Endothelial cell of umbilical vein (primary cell): ENCODE measurements around the gene CYTH2. TPM values are rescaled to one million over a fixed set of nuclear protein-coding genes. Genes with fewer than 3 reads are reported as not detected.

ENCODE experiments used
- BruUV-seq: library from RNA; stranded (reverse); fragments of 400-500 nt; replicated peaks from 2 replicates; lab custom pipeline; 2021; lab: Mats Ljungman, UMichigan
- CTCF ChIA-PET: fragments of 300-600, 350-600 bp; sonication (Branson Sonifier 250); formaldehyde crosslinking; loops from one replicate; lab custom pipeline; 2021; ENCODE audit warnings: antibody characterized with exemption, inconsistent platforms; lab: Charles Lee
- POLR2A ChIA-PET: fragments of 300-600, 350-600 bp; sonication (Branson Sonifier 250); formaldehyde crosslinking; loops from one replicate; lab custom pipeline; 2021; ENCODE audit warnings: antibody characterized with exemption, inconsistent platforms; lab: Charles Lee
- DNase-seq: peaks from one replicate; pipeline ENCODE4 v3.0.0-alpha.2; 2011; ENCODE audit warnings: low read depth, low spot score
- FAIRE-seq: peaks from 2 replicates; lab custom pipeline; 2011; peaks lifted over from hg19 to GRCh38; lab: Jason Lieb, UNC
- H2AFZ ChIP-seq: 2 replicates; pipeline ENCODE4 v1.6.0; 2012; ENCODE audit warnings: low read depth, low read length, control low read depth, inconsistent platforms
- H3K27ac ChIP-seq: 2 replicates; pipeline ENCODE4 v1.5.1; 2011; ENCODE audit warnings: low read depth, mild to moderate bottlenecking, control low read depth, low read length, moderate library complexity; ENCODE audit not compliant: insufficient read depth
- H3K27me3 ChIP-seq, 2 experiments: 2 replicates each; pipeline versions ENCODE4 v1.6.0 to v1.6.1; 2011; ENCODE audit warnings: low read length in 2 of 2, mixed read lengths in 1 of 2; ENCODE audit not compliant: control insufficient read depth in 2 of 2, insufficient read depth in 2 of 2
- H3K36me3 ChIP-seq, 2 experiments: 2 replicates in 1 of 2; 3 replicates in 1 of 2; pipeline ENCODE4 v1.5.1; 2011; ENCODE audit warnings: low read length in 2 of 2, mild to moderate bottlenecking in 1 of 2, moderate library complexity in 1 of 2; ENCODE audit not compliant: control insufficient read depth in 2 of 2, insufficient read depth in 2 of 2; ENCODE audit errors: extremely low read depth in 1 of 2
- H3K4me1 ChIP-seq: 3 replicates; pipeline ENCODE4 v1.5.1; 2011; ENCODE audit warnings: mild to moderate bottlenecking, low read length; ENCODE audit not compliant: control insufficient read depth, insufficient read depth; ENCODE audit errors: extremely low read depth
- H3K4me2 ChIP-seq: 2 replicates; pipeline ENCODE4 v1.6.1; 2011; ENCODE audit warnings: low read length, control low read depth, mixed read lengths; ENCODE audit not compliant: insufficient read depth
- H3K4me3 ChIP-seq, 3 experiments: fragments of 200-600 bp in 1 of 3; sonication (generic), shearing (Covaris generic) in 1 of 3; replicated peaks in 1 of 3; 2 replicates each; pipeline ENCODE4 v1.5.1; 2011 to 2016; ENCODE audit warnings: control low read depth in 3 of 3, low read length in 3 of 3, mild to moderate bottlenecking in 2 of 3, inconsistent platforms in 1 of 3, low read depth in 1 of 3, moderate library complexity in 1 of 3; ENCODE audit not compliant: insufficient read depth in 1 of 3
- H3K79me2 ChIP-seq: 2 replicates; pipeline ENCODE4 v1.6.0; 2012; ENCODE audit warnings: low read length, inconsistent platforms; ENCODE audit not compliant: control insufficient read depth, insufficient read depth
- H3K9ac ChIP-seq: replicated peaks from 2 replicates; pipeline ENCODE3; 2011; ENCODE audit warnings: low read length, control low read depth; ENCODE audit not compliant: insufficient read depth; ENCODE audit errors: extremely low read depth
- H3K9me1 ChIP-seq: replicated peaks from 3 replicates; pipeline ENCODE4 v1.6.0; 2011; ENCODE audit warnings: mild to moderate bottlenecking, low read length; ENCODE audit not compliant: control insufficient read depth, insufficient read depth; ENCODE audit errors: extremely low read depth
- H3K9me3 ChIP-seq: replicated peaks from 2 replicates; pipeline ENCODE4 v1.5.1; 2012; ENCODE audit warnings: low read length, inconsistent platforms; ENCODE audit not compliant: control insufficient read depth, insufficient read depth
- H4K20me1 ChIP-seq: replicated peaks from 2 replicates; pipeline ENCODE3; 2011; ENCODE audit warnings: mild to moderate bottlenecking, low read length; ENCODE audit not compliant: control insufficient read depth, insufficient read depth; ENCODE audit errors: extremely low read depth
- CTCF ChIP-seq, 2 donors: IDR thresholded peaks; 1 replicate in 1 of 2; 2 replicates in 1 of 2; pipeline ENCODE4 v1.5.1; 2011; ENCODE audit warnings: low read length in 2 of 2, mild to moderate bottlenecking in 2 of 2, moderate library complexity in 2 of 2, control low read depth in 1 of 2, inconsistent platforms in 1 of 2, low read depth in 1 of 2; ENCODE audit not compliant: insufficient read depth in 1 of 2; ENCODE audit errors: extremely low read depth in 1 of 2
- EZH2 ChIP-seq: IDR thresholded peaks from 2 replicates; pipeline ENCODE4 v1.6.1; 2012; ENCODE audit warnings: borderline replicate concordance, low read depth, mild to moderate bottlenecking, moderate library complexity, low read length, inconsistent platforms; ENCODE audit not compliant: severe bottlenecking
- FOS ChIP-seq: IDR thresholded peaks from 2 replicates; pipeline ENCODE4 v1.6.1; 2011; ENCODE audit warnings: mild to moderate bottlenecking, low read length, moderate library complexity, borderline replicate concordance; ENCODE audit not compliant: insufficient read depth
- GATA2 ChIP-seq: IDR thresholded peaks from 2 replicates; pipeline ENCODE4 v1.7.0; 2011; ENCODE audit warnings: low read depth, mild to moderate bottlenecking, moderate library complexity, mixed read lengths, low read length; ENCODE audit not compliant: insufficient read length, insufficient read depth
- MYC ChIP-seq: IDR thresholded peaks from one replicate; pipeline ENCODE4 v1.6.1; 2011; ENCODE audit warnings: mild to moderate bottlenecking, low read depth, low read length
- POLR2A ChIP-seq: IDR thresholded peaks from 2 replicates; pipeline ENCODE4 v1.6.1; 2012; ENCODE audit warnings: low read depth, mild to moderate bottlenecking, control low read depth, low read length
- POLR2AphosphoS5 ChIP-seq: IDR thresholded peaks from 2 replicates; pipeline ENCODE4 v1.6.1; 2012; ENCODE audit warnings: low read depth, mild to moderate bottlenecking, control low read depth, low read length, moderate library complexity; ENCODE audit not compliant: insufficient read depth
- dilution Hi-C: fragments of 300-500 bp; cut with MboI; formaldehyde crosslinking; loops from one replicate; pipeline ENCODE4 v1.15.0; 2019; ENCODE audit warnings: low sequenced_read_pairs; ENCODE audit not compliant: extremely low pct_ligation_motif_present
- intact Hi-C: fragments of 100-400 bp; cut with micrococcal nuclease; formaldehyde crosslinking; loops from one replicate; pipeline ENCODE4 v1.10.0; 2022
- polyA plus RNA-seq, 4 experiments: library from polyadenylated mRNA; depleted of rRNA in 3 of 4; stranded (reverse) in 3 of 4; unstranded in 1 of 4; fragments of >200 nt; gene quantifications; 2 replicates each; pipeline versions ENCODE4 v1.2.1 to v1.2.3, GENCODE V29; 2011 to 2012; ENCODE audit warnings: missing spikeins in 1 of 4
- total RNA-seq: library from RNA; stranded (reverse); gene quantifications from 2 replicates; pipeline ENCODE4 v1.2.3, GENCODE V29; 2021
- TF ChIP-seq, protein P1 (sequence below): IDR thresholded peaks from 2 replicates; pipeline ENCODE4 v1.6.1; 2011; ENCODE audit not compliant: insufficient read depth, insufficient read length

Gene CYTH2
- total and polyA plus RNA-seq, 2 donors (not counting 3 experiments of a cell fraction or from before 2014, with no cell fraction given) = 98.4 to 119 TPM

GRCh38 chr19:48461982-48462655, 7.0 kb upstream of the CYTH2 start:
- H3K79me2 ChIP-seq = no peaks in the 10 kb centered on the region
- POLR2A ChIA-PET = no interaction called here
- FAIRE-seq = no peak
- BruUV-seq = no TSS peak
- H3K27me3 ChIP-seq = no peaks in the 10 kb centered on the region
- H3K9me3 ChIP-seq = no peaks in the 10 kb centered on the region
- intact Hi-C loops = no loop called here
- no peak overlapping the region for H3K9ac ChIP-seq
- no peaks in the 10 kb centered on the region for H3K9me1 ChIP-seq
- DNase-seq = no peak
- TF ChIP-seq CTCF (IDR thresholded peaks at IDR 0.05; ENCODE audit: extremely low read depth in 1 of 2, insufficient read depth in 1 of 2, low read depth in 1 of 2, low read length in 2 of 2) (no peak), POLR2AphosphoS5 (no peak), GATA2 (no peak), FOS (no peak), POLR2A (no peak), MYC (no peak), EZH2 (no peak)
- TF ChIP-seq, protein P1, sequence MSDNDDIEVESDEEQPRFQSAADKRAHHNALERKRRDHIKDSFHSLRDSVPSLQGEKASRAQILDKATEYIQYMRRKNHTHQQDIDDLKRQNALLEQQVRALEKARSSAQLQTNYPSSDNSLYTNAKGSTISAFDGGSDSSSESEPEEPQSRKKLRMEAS = no peak
- CTCF ChIA-PET = interaction anchor here (1.0 to 1.2 kb wide), 3 partner anchors 17 to 122 kb away, joined by 3 to 5 read pairs (median 3); no protein-coding TSS in a partner anchor
- H3K27ac ChIP-seq = no peak overlapping the region
- no peak overlapping the region for H3K4me2 ChIP-seq
- no peak overlapping the region for H2AFZ ChIP-seq
- dilution Hi-C loops = no loop called here
- no peaks in the 10 kb centered on the region for H3K36me3 ChIP-seq
- no peak overlapping the region for H3K4me3 ChIP-seq
- no peaks in the 10 kb centered on the region for H3K4me1 ChIP-seq
- no peaks in the 10 kb centered on the region for H4K20me1 ChIP-seq
